ENCODE results near the gene HLCS.

Gene HLCS

GRCh38 chr21:36915696-36916245 is 50.7 kb downstream of the HLCS start:
- no peak for TF ChIP-seq CTCF (IDR thresholded peaks at IDR 0.05; ENCODE audit: control extremely low read depth, extremely low read depth, low read depth, missing control alignments)
- ChIA-PET POLR2A (no interaction called here), CTCF (interaction anchor here (1.0 to 1.4 kb wide), 4 partner anchors 9 to 74 kb away, joined by 3 to 6 read pairs (median 3); no protein-coding TSS in a partner anchor)
- no peak for DNase-seq (ENCODE audit: extremely low spot score)

GRCh38 chr21:36915014-36915695 is 51.3 kb downstream of the HLCS start:
- ChIA-PET POLR2A (no interaction called here), CTCF (interaction anchor here (1.0 to 1.4 kb wide), 4 partner anchors 10 to 74 kb away, joined by 3 to 6 read pairs (median 3); no protein-coding TSS in a partner anchor)
- DNase-seq (ENCODE audit: extremely low spot score), result no peak
- TF ChIP-seq CTCF (IDR thresholded peaks at IDR 0.05; ENCODE audit: control extremely low read depth, extremely low read depth, low read depth, missing control alignments), result no peak

- no peak for DNase-seq (ENCODE audit: extremely low spot score)
- TF ChIP-seq CTCF (IDR thresholded peaks at IDR 0.05; ENCODE audit: control extremely low read depth, extremely low read depth, low read depth, missing control alignments), result no peak
- ChIA-PET POLR2A (no interaction called here), CTCF (interaction anchor here (1.1 to 1.4 kb wide), 2 partner anchors 10 to 75 kb away, joined by 3 to 4 read pairs; no protein-coding TSS in a partner anchor)
Observed at GRCh38 chr21:36914244-36915013, 52.0 kb downstream of the HLCS start.

GRCh38 chr21:36913247-36914169 is 53.0 kb downstream of the HLCS start:
- no peak for TF ChIP-seq CTCF (IDR thresholded peaks at IDR 0.05; ENCODE audit: control extremely low read depth, extremely low read depth, low read depth, missing control alignments)
- CTCF ChIA-PET, result interaction anchor here (0.6 to 1.4 kb wide), 3 partner anchors 11 to 27 kb away, joined by 3 to 4 read pairs (median 4); no protein-coding TSS in a partner anchor

GRCh38 chr21:36910581-36911307 is 55.7 kb downstream of the HLCS start:
- no peak for TF ChIP-seq CTCF (IDR thresholded peaks at IDR 0.05; ENCODE audit: control extremely low read depth, extremely low read depth, low read depth, missing control alignments)
- ChIA-PET CTCF (no interaction called here), POLR2A (no interaction called here)
- DNase-seq (ENCODE audit: extremely low spot score), result no peak

More at GRCh38 chr21:36913247-36914169, 53.0 kb downstream of the HLCS start:
- POLR2A ChIA-PET, result no interaction called here
- DNase-seq (ENCODE audit: extremely low spot score), result no peak

Measured in GM10248 (cell line).